ENCODE data around the gene RSAD2.

RSAD2 gene

GRCh38 chr2:6845903-6846302 lies 31.7 kb upstream of the RSAD2 start:
- peaks cover 15% of the 10 kb centered on the region for H3K27me3 Mint-ChIP-seq (ENCODE audit: low read depth, poor library complexity)
- peaks cover 92% of the 10 kb centered on the region for H3K9me3 Mint-ChIP-seq
- peaks cover 9% of the 10 kb centered on the region for H3K36me3 Mint-ChIP-seq (ENCODE audit: low read depth)
- TF ChIP-seq CTCF (IDR thresholded peaks at IDR 0.05) = no peak
- no peak for DNase-seq
- H3K4me1 Mint-ChIP-seq = no peaks in the 10 kb centered on the region
- no peak overlapping the region for H3K27ac Mint-ChIP-seq
- H3K4me3 Mint-ChIP-seq = no peak overlapping the region

GRCh38 chr2:6846540-6846939 lies 31.0 kb upstream of the RSAD2 start:
- peaks cover 91% of the 10 kb centered on the region for H3K9me3 Mint-ChIP-seq
- TF ChIP-seq CTCF (IDR thresholded peaks at IDR 0.05) = no peak

GRCh38 chr2:6846967-6847681 lies 30.5 kb upstream of the RSAD2 start:
- Mint-ChIP-seq H3K9me3 (peaks cover 88% of the 10 kb centered on the region), H3K27me3 (ENCODE audit: low read depth, poor library complexity) (peaks cover 15% of the 10 kb centered on the region), H3K4me3 (no peak overlapping the region), H3K36me3 (ENCODE audit: low read depth) (peaks cover 9% of the 10 kb centered on the region), H3K27ac (no peak overlapping the region), H3K4me1 (no peaks in the 10 kb centered on the region)
- TF ChIP-seq CTCF (IDR thresholded peaks at IDR 0.05) = no peak
- no peak for DNase-seq

More at GRCh38 chr2:6846540-6846939, 31.0 kb upstream of the RSAD2 start:
- Mint-ChIP-seq H3K27ac (no peak overlapping the region), H3K27me3 (ENCODE audit: low read depth, poor library complexity) (peaks cover 15% of the 10 kb centered on the region), H3K4me1 (no peaks in the 10 kb centered on the region), H3K4me3 (no peak overlapping the region), H3K36me3 (ENCODE audit: low read depth) (peaks cover 9% of the 10 kb centered on the region)
- DNase-seq = no peak

- H3K36me3 Mint-ChIP-seq (ENCODE audit: low read depth) = peaks cover 8% of the 10 kb centered on the region
- H3K27ac Mint-ChIP-seq = no peak overlapping the region
- peaks cover 14% of the 10 kb centered on the region for H3K27me3 Mint-ChIP-seq (ENCODE audit: low read depth, poor library complexity)
- H3K4me1 Mint-ChIP-seq = no peaks in the 10 kb centered on the region
- no peak for DNase-seq
- peaks cover 53% of the 10 kb centered on the region for H3K9me3 Mint-ChIP-seq
- H3K4me3 Mint-ChIP-seq = no peak overlapping the region
- no peak for TF ChIP-seq CTCF (IDR thresholded peaks at IDR 0.05)
Measured at GRCh38 chr2:6852195-6852594, 25.4 kb upstream of the RSAD2 start.

- H3K27ac Mint-ChIP-seq = no peak overlapping the region
Measured at GRCh38 chr2:6854416-6854815, 23.2 kb upstream of the RSAD2 start.

More at GRCh38 chr2:6854416-6854815, 23.2 kb upstream of the RSAD2 start:
- Mint-ChIP-seq H3K4me1 (no peaks in the 10 kb centered on the region), H3K27me3 (ENCODE audit: low read depth, poor library complexity) (peaks cover 9% of the 10 kb centered on the region), H3K36me3 (ENCODE audit: low read depth) (peaks cover 20% of the 10 kb centered on the region), H3K9me3 (peaks cover 53% of the 10 kb centered on the region), H3K4me3 (no peak overlapping the region)
- TF ChIP-seq CTCF (IDR thresholded peaks at IDR 0.05) = no peak
- DNase-seq = no peak

Measured in nephron progenitor cell (in vitro differentiated cells).